Osteocyte (in vitro differentiated cells): ENCODE results near the gene ANKRD10. TPM values are rescaled to one million over a fixed set of nuclear protein-coding genes. Genes with fewer than 3 reads are reported as not detected.
A peak's percentile ranks its signal among the peaks of the same experiment; 100 is the strongest.

Experiments
- DNase-seq: peaks from one replicate; pipeline ENCODE4 v3.0.0; 2021; ENCODE audit warnings: mixed read lengths; ENCODE audit not compliant: unreplicated experiment; ENCODE audit errors: extremely low spot score
- H3K27ac Mint-ChIP-seq: one replicate; pipeline ENCODE4 v1.8.0; 2021; ENCODE audit warnings: mild to moderate bottlenecking, mixed read lengths; ENCODE audit not compliant: unreplicated experiment
- H3K27me3 Mint-ChIP-seq: one replicate; pipeline ENCODE4 v1.8.0; 2021; ENCODE audit warnings: mixed read lengths; ENCODE audit not compliant: unreplicated experiment
- H3K36me3 Mint-ChIP-seq: one replicate; pipeline ENCODE4 v1.8.0; 2021; ENCODE audit warnings: mixed read lengths; ENCODE audit not compliant: unreplicated experiment
- H3K4me1 Mint-ChIP-seq: one replicate; pipeline ENCODE4 v1.8.0; 2021; ENCODE audit warnings: mixed read lengths; ENCODE audit not compliant: unreplicated experiment
- H3K4me3 Mint-ChIP-seq: one replicate; pipeline ENCODE4 v1.8.0; 2021; ENCODE audit warnings: mild to moderate bottlenecking, moderate library complexity, mixed read lengths; ENCODE audit not compliant: unreplicated experiment
- H3K9me3 Mint-ChIP-seq: one replicate; pipeline ENCODE4 v1.8.0; 2021; ENCODE audit warnings: mixed read lengths; ENCODE audit not compliant: unreplicated experiment
- total RNA-seq: library from RNA; stranded (reverse); gene quantifications from 2 replicates; pipeline ENCODE4 v1.2.1, GENCODE V29; 2021
- TF ChIP-seq, protein P1 (sequence below): fragments of 200-600 bp; sonication (generic); IDR thresholded peaks from 2 replicates; pipeline ENCODE4 v1.5.0; 2021; ENCODE audit warnings: antibody characterized with exemption, mild to moderate bottlenecking, moderate library complexity

The ANKRD10 gene
- total RNA-seq, 1 donor from 2014 or later = 257 TPM

DNA sequence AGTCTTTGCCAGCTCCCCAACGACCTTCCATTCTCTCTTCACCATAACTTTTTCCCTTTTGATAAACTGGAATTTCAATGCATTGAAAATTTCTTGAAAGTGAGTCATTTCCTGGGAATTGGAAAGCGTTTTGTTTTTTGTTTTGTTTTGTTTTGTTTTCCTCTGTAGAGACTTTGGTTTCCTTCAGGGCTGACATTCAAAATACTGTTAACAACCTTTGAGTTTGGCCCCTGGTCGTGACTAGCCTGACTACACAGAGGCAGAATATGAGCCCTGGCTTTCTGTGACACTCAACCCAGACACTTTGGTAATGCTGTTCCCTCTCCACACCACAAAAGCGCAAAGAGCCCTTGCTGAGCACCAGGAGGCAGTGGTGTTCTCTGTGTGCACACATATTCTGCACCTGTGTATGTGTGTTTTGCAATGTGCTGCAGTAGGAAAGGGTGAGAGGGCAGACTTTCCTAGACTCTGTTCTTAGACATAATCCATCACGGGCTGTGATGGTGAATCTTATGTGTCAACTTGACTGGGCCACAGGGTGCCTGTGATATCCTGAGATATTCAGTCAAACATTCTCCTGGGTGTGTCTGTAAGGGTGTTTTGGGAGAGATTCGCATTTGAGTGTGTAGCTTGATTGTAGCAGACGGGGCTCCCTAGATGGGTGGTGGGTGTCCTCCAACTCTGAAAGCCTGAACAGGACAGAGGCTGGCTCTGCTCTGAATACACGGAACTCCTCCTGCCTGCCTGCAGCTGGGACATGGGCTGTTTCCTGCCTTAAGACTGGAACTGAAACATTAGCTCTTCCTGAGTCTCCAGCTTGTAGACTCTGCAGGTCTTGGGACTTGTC is 29.5 kb upstream of the ANKRD10 start:
- DNase-seq = no peak
- H3K36me3 Mint-ChIP-seq = no peaks in the 10 kb centered on the region
- H3K4me3 Mint-ChIP-seq = no peak overlapping the region
- no peaks in the 10 kb centered on the region for H3K27me3 Mint-ChIP-seq
- H3K27ac Mint-ChIP-seq = peak overlapping the region; percentile 66
- no peaks in the 10 kb centered on the region for H3K9me3 Mint-ChIP-seq
- H3K4me1 Mint-ChIP-seq = peaks cover 34% of the 10 kb centered on the region
- TF ChIP-seq, protein P1, sequence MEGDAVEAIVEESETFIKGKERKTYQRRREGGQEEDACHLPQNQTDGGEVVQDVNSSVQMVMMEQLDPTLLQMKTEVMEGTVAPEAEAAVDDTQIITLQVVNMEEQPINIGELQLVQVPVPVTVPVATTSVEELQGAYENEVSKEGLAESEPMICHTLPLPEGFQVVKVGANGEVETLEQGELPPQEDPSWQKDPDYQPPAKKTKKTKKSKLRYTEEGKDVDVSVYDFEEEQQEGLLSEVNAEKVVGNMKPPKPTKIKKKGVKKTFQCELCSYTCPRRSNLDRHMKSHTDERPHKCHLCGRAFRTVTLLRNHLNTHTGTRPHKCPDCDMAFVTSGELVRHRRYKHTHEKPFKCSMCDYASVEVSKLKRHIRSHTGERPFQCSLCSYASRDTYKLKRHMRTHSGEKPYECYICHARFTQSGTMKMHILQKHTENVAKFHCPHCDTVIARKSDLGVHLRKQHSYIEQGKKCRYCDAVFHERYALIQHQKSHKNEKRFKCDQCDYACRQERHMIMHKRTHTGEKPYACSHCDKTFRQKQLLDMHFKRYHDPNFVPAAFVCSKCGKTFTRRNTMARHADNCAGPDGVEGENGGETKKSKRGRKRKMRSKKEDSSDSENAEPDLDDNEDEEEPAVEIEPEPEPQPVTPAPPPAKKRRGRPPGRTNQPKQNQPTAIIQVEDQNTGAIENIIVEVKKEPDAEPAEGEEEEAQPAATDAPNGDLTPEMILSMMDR = peak; percentile 73

DNA sequence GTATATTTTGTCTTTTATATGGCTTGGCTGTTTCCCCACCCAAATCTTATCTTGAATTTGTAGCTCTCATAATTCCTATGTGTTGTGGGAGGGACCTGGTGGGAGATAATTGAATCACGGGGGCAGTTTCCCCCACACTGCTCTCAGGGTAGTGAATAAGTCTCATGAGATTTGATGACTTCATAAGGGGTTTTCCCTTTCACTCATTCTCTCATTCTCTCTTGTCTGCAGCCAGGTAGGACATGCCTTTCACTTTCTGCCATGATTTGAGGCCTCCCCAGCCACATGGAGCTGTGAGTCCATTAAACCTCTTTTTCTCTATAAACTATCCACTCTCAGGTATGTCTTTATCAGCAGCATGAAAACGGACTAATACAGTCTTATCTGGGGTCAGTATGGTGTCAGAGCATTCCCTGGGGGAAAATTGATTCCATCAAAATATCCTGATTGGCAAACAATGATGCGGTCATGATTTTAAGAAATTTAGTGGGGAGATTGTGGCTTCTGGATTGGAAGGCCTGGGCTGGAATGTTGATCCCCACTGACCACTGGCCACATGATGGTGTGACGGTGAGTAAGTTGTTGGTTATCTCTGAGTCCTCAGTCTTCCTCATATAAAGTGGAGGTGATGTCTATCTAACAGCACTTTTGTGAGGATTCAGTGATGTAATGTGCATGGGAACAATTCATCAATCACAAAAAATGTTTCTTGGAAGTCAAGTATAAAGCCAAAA is 27.5 kb upstream of the ANKRD10 start:
- H3K9me3 Mint-ChIP-seq = peaks cover 3% of the 10 kb centered on the region
- H3K4me3 Mint-ChIP-seq = no peak overlapping the region
- peaks cover 27% of the 10 kb centered on the region for H3K4me1 Mint-ChIP-seq
- H3K36me3 Mint-ChIP-seq = no peaks in the 10 kb centered on the region
- H3K27ac Mint-ChIP-seq = no peak overlapping the region
- H3K27me3 Mint-ChIP-seq = no peaks in the 10 kb centered on the region
- DNase-seq = no peak
- TF ChIP-seq, protein P1 = no peak

DNA sequence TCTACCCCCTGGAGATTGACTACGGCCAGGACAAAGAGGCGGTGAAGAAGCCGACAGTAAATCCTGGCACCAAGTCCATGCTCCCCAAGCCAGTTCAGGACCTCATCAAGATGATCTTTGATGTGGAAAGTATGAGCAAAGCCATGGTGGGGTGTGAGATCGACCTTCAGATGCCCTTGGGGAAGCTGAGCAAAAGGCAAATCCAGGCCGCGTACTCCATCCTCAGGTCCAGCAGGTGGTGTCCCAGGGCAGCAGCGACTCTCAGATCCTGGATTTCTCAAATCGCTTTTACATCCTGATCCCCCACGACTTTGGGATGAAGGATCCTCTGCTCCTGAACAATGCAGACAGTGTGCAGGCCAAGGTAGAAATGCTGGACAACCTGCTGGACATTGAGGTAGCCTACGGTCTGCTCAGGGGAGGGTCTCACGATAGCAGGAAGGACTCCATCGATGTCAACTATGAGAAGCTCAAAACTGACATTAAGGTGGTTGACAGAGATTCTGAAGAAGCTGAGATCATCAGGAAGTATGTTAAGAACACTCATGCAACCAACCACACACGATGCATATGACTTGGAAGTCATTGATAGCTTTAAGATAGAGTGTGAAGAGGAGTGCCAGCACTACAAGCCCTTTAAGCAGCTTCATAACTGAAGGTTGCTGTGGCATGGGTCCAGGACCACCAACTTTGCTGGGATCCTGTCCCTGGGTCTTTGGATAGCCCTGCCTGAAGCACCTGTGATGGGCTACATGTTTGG is 24.0 kb upstream of the ANKRD10 start:
- no peak overlapping the region for H3K27ac Mint-ChIP-seq
- no peaks in the 10 kb centered on the region for H3K27me3 Mint-ChIP-seq
- no peak overlapping the region for H3K4me3 Mint-ChIP-seq
- H3K4me1 Mint-ChIP-seq = peaks cover 6% of the 10 kb centered on the region
- TF ChIP-seq, protein P1 = no peak
- peaks cover 2% of the 10 kb centered on the region for H3K36me3 Mint-ChIP-seq
- DNase-seq = no peak
- H3K9me3 Mint-ChIP-seq = peaks cover 19% of the 10 kb centered on the region

DNA sequence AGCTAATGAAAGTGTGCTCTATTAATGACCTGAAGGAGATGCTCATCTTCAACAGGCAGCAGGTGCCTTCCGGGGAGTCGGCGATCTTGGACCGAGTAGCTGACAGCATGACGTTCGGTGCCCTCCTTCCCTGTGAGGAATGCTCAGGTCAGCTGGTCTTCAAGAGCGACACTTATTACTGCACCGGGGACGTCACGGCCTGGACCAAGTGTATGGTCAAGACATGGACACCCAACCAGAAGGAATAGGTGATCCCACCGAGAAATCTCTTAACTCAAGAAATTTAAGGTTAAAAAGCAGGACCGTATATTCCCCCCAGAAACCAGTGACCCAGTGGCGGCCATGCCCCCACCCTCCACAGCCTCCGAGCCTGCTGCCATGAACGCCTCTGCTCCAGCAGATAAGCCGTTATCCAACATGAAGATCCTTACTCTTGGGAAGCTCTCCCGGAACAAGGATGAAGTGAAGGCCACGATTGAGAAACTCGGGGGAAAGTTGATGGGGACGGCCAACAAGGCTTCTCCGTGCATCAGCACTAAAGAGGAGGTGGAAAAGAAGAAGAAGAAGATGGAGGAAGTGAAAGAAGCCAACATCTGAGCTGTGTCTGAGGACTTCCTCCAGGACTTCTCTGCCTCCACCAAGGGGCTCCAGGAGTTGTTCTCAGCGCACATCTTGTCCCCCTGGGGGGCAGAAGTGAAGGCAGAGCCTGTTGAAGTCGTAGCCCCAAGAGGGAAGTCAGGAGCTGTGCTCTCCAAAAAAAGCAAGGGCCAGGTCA is 22.8 kb upstream of the ANKRD10 start:
- no peak for DNase-seq
- peaks cover 2% of the 10 kb centered on the region for H3K36me3 Mint-ChIP-seq
- H3K27me3 Mint-ChIP-seq = no peaks in the 10 kb centered on the region
- H3K27ac Mint-ChIP-seq = no peak overlapping the region
- peaks cover 28% of the 10 kb centered on the region for H3K9me3 Mint-ChIP-seq
- H3K4me1 Mint-ChIP-seq = peaks cover 4% of the 10 kb centered on the region
- no peak overlapping the region for H3K4me3 Mint-ChIP-seq
- TF ChIP-seq, protein P1 = no peak
